ENCODE data around the gene CHD6.
A peak's percentile ranks its signal among the peaks of the same experiment; 100 is the strongest.

Gene CHD6

GRCh38 chr20:41599699-41600104 is 18.5 kb downstream of the CHD6 start:
- Histone ChIP-seq H3K4me2 (ENCODE audit: low read length, poor library complexity, severe bottlenecking) (no peak overlapping the region), H3K9me3 (ENCODE audit: control insufficient read depth, low read length) (peaks cover 32% of the 10 kb centered on the region), H3K79me1 (replicated peaks; ENCODE audit: low read length, poor library complexity, severe bottlenecking) (peaks cover 49% of the 10 kb centered on the region), H2BK12ac (ENCODE audit: low read length in 2 of 2) (no peak overlapping the region), H3K9ac (ENCODE audit: low read length) (no peak overlapping the region), H2BK120ac (ENCODE audit: low read depth, low read length) (no peak overlapping the region), H3K23ac (ENCODE audit: low read length in 2 of 2) (no peak overlapping the region), H3K27ac (ENCODE audit: low read length, poor library complexity, severe bottlenecking) (no peak overlapping the region), H2BK5ac (ENCODE audit: low read depth, low read length, poor library complexity, severe bottlenecking) (no peak overlapping the region), H2AK5ac (ENCODE audit: low read length, severe bottlenecking) (no peak overlapping the region), H4K91ac (ENCODE audit: low read length) (no peak overlapping the region), H4K8ac (ENCODE audit: low read length) (no peak overlapping the region), H2BK15ac (ENCODE audit: low read depth, poor library complexity, severe bottlenecking) (no peak overlapping the region), H3K36me3 (ENCODE audit: control insufficient read depth in 1 of 2, insufficient read depth in 2 of 2, low read depth in 1 of 2, low read length in 2 of 2) (peaks cover 0 to 9% of the 10 kb centered on the region in 2 experiments), H3K4me1 (ENCODE audit: control insufficient read depth, insufficient read depth, low read depth, low read length) (no peaks in the 10 kb centered on the region), H3K4me3 (ENCODE audit: insufficient read depth in 1 of 2, low read depth in 1 of 2, low read length in 2 of 2) (peak overlapping the region in 1 of 2 experiments; percentile 15), H3K4ac (ENCODE audit: low read depth in 1 of 2, low read length in 2 of 2) (no peak overlapping the region), H3K27me3 (ENCODE audit: control insufficient read depth in 1 of 2, insufficient read depth in 1 of 2, low read length in 2 of 2) (no peaks in the 10 kb centered on the region), H3K14ac (ENCODE audit: low read length in 2 of 2) (no peak overlapping the region), H2AFZ (ENCODE audit: low read depth, low read length) (no peak overlapping the region), H3K18ac (ENCODE audit: low read depth in 1 of 2, low read length in 2 of 2) (no peak overlapping the region)
- DNase-seq, result no peak
- WGBS, result 98% methylated on average over 3 of the region's 3 CpGs

GRCh38 chr20:41598719-41599118 is 19.5 kb downstream of the CHD6 start:
- no peak overlapping the region for H2BK15ac ChIP-seq (ENCODE audit: low read depth, poor library complexity, severe bottlenecking)
- no peak overlapping the region for H3K14ac ChIP-seq (ENCODE audit: low read length in 2 of 2)
- H3K9ac ChIP-seq (ENCODE audit: low read length), result no peak overlapping the region
- DNase-seq, result no peak
- H3K36me3 ChIP-seq (ENCODE audit: control insufficient read depth in 1 of 2, insufficient read depth in 2 of 2, low read depth in 1 of 2, low read length in 2 of 2), result peaks cover 0 to 10% of the 10 kb centered on the region in 2 experiments
- H3K4me3 ChIP-seq (ENCODE audit: insufficient read depth in 1 of 2, low read depth in 1 of 2, low read length in 2 of 2), result no peak overlapping the region
- H3K23ac ChIP-seq (ENCODE audit: low read length in 2 of 2), result no peak overlapping the region
- H2BK120ac ChIP-seq (ENCODE audit: low read depth, low read length), result no peak overlapping the region
- H4K8ac ChIP-seq (ENCODE audit: low read length), result no peak overlapping the region
- H3K79me1 ChIP-seq (replicated peaks; ENCODE audit: low read length, poor library complexity, severe bottlenecking), result peaks cover 50% of the 10 kb centered on the region
- no peak overlapping the region for H3K4ac ChIP-seq (ENCODE audit: low read depth in 1 of 2, low read length in 2 of 2)
- no peaks in the 10 kb centered on the region for H3K27me3 ChIP-seq (ENCODE audit: control insufficient read depth in 1 of 2, insufficient read depth in 1 of 2, low read length in 2 of 2)
- no peak overlapping the region for H3K27ac ChIP-seq (ENCODE audit: low read length, poor library complexity, severe bottlenecking)
- H4K91ac ChIP-seq (ENCODE audit: low read length), result no peak overlapping the region
- H2BK5ac ChIP-seq (ENCODE audit: low read depth, low read length, poor library complexity, severe bottlenecking), result no peak overlapping the region
- no peak overlapping the region for H2AK5ac ChIP-seq (ENCODE audit: low read length, severe bottlenecking)
- no peak overlapping the region for H3K18ac ChIP-seq (ENCODE audit: low read depth in 1 of 2, low read length in 2 of 2)
- no peak overlapping the region for H3K4me2 ChIP-seq (ENCODE audit: low read length, poor library complexity, severe bottlenecking)
- whole genome bisulfite sequencing, result 100% methylated on average over 3 of the region's 6 CpGs
- no peak overlapping the region for H2AFZ ChIP-seq (ENCODE audit: low read depth, low read length)
- H3K9me3 ChIP-seq (ENCODE audit: control insufficient read depth, low read length), result peaks cover 36% of the 10 kb centered on the region
- H3K4me1 ChIP-seq (ENCODE audit: control insufficient read depth, insufficient read depth, low read depth, low read length), result no peaks in the 10 kb centered on the region
- no peak overlapping the region for H2BK12ac ChIP-seq (ENCODE audit: low read length in 2 of 2)

- Histone ChIP-seq H3K23ac (ENCODE audit: low read length in 2 of 2) (no peak overlapping the region), H2BK120ac (ENCODE audit: low read depth, low read length) (no peak overlapping the region), H3K14ac (ENCODE audit: low read length in 2 of 2) (no peak overlapping the region), H3K4me1 (ENCODE audit: control insufficient read depth, insufficient read depth, low read depth, low read length) (no peaks in the 10 kb centered on the region), H3K4me3 (ENCODE audit: insufficient read depth in 1 of 2, low read depth in 1 of 2, low read length in 2 of 2) (no peak overlapping the region), H2AK5ac (ENCODE audit: low read length, severe bottlenecking) (no peak overlapping the region), H3K4ac (ENCODE audit: low read depth in 1 of 2, low read length in 2 of 2) (no peak overlapping the region), H2BK15ac (ENCODE audit: low read depth, poor library complexity, severe bottlenecking) (no peak overlapping the region), H3K18ac (ENCODE audit: low read depth in 1 of 2, low read length in 2 of 2) (no peak overlapping the region), H3K4me2 (ENCODE audit: low read length, poor library complexity, severe bottlenecking) (no peak overlapping the region), H4K91ac (ENCODE audit: low read length) (no peak overlapping the region), H4K8ac (ENCODE audit: low read length) (no peak overlapping the region), H2BK12ac (ENCODE audit: low read length in 2 of 2) (no peak overlapping the region), H2BK5ac (ENCODE audit: low read depth, low read length, poor library complexity, severe bottlenecking) (no peak overlapping the region), H2AFZ (ENCODE audit: low read depth, low read length) (no peak overlapping the region), H3K9ac (ENCODE audit: low read length) (no peak overlapping the region), H3K27ac (ENCODE audit: low read length, poor library complexity, severe bottlenecking) (no peak overlapping the region), H3K36me3 (ENCODE audit: control insufficient read depth in 1 of 2, insufficient read depth in 2 of 2, low read depth in 1 of 2, low read length in 2 of 2) (peaks cover 0 to 7% of the 10 kb centered on the region in 2 experiments), H3K79me1 (replicated peaks; ENCODE audit: low read length, poor library complexity, severe bottlenecking) (peaks cover 44% of the 10 kb centered on the region), H3K9me3 (ENCODE audit: control insufficient read depth, low read length) (peaks cover 27% of the 10 kb centered on the region), H3K27me3 (ENCODE audit: control insufficient read depth in 1 of 2, insufficient read depth in 1 of 2, low read length in 2 of 2) (no peaks in the 10 kb centered on the region)
- DNase-seq, result no peak
- WGBS, result 96% methylated on average over 8 of the region's 8 CpGs
These were observed 23.5 kb downstream of the CHD6 start for GRCh38 chr20:41594514-41595322.

GRCh38 chr20:41592516-41593216 is 25.5 kb downstream of the CHD6 start:
- no peak overlapping the region for H2BK12ac ChIP-seq (ENCODE audit: low read length in 2 of 2)
- H3K23ac ChIP-seq (ENCODE audit: low read length in 2 of 2), result no peak overlapping the region
- H4K91ac ChIP-seq (ENCODE audit: low read length), result no peak overlapping the region
- H3K4me1 ChIP-seq (ENCODE audit: control insufficient read depth, insufficient read depth, low read depth, low read length), result no peaks in the 10 kb centered on the region
- no peak overlapping the region for H2AFZ ChIP-seq (ENCODE audit: low read depth, low read length)
- 94% methylated on average over 3 of the region's 3 CpGs for WGBS
- no peak overlapping the region for H4K8ac ChIP-seq (ENCODE audit: low read length)
- no peak overlapping the region for H2BK120ac ChIP-seq (ENCODE audit: low read depth, low read length)
- no peak overlapping the region for H3K9ac ChIP-seq (ENCODE audit: low read length)
- H3K4ac ChIP-seq (ENCODE audit: low read depth in 1 of 2, low read length in 2 of 2), result no peak overlapping the region
- H2BK5ac ChIP-seq (ENCODE audit: low read depth, low read length, poor library complexity, severe bottlenecking), result no peak overlapping the region
- peaks cover 9% of the 10 kb centered on the region for H3K9me3 ChIP-seq (ENCODE audit: control insufficient read depth, low read length)
- no peak overlapping the region for H3K18ac ChIP-seq (ENCODE audit: low read depth in 1 of 2, low read length in 2 of 2)
- peaks cover 29% of the 10 kb centered on the region for H3K79me1 ChIP-seq (replicated peaks; ENCODE audit: low read length, poor library complexity, severe bottlenecking)
- H3K27me3 ChIP-seq (ENCODE audit: control insufficient read depth in 1 of 2, insufficient read depth in 1 of 2, low read length in 2 of 2), result no peaks in the 10 kb centered on the region
- no peak for DNase-seq
- H3K4me3 ChIP-seq (ENCODE audit: insufficient read depth in 1 of 2, low read depth in 1 of 2, low read length in 2 of 2), result no peak overlapping the region
- H3K4me2 ChIP-seq (ENCODE audit: low read length, poor library complexity, severe bottlenecking), result no peak overlapping the region
- H2AK5ac ChIP-seq (ENCODE audit: low read length, severe bottlenecking), result no peak overlapping the region
- peaks cover 0 to 7% of the 10 kb centered on the region in 2 experiments for H3K36me3 ChIP-seq (ENCODE audit: control insufficient read depth in 1 of 2, insufficient read depth in 2 of 2, low read depth in 1 of 2, low read length in 2 of 2)
- H2BK15ac ChIP-seq (ENCODE audit: low read depth, poor library complexity, severe bottlenecking), result no peak overlapping the region
- no peak overlapping the region for H3K27ac ChIP-seq (ENCODE audit: low read length, poor library complexity, severe bottlenecking)
- H3K14ac ChIP-seq (ENCODE audit: low read length in 2 of 2), result no peak overlapping the region
